Subcutaneous adipose tissue (tissue), 4 donors: ENCODE measurements around the gene NAA25. TPM values are rescaled to one million over a fixed set of nuclear protein-coding genes. Genes with fewer than 3 reads are reported as not detected.

Source experiments
- total RNA-seq, 4 donors: library from RNA; depleted of rRNA; stranded (reverse); fragments of >200 nt; gene quantifications; one replicate each; pipeline ENCODE4 v1.1.0, GENCODE V29; 2016
- TF ChIP-seq, protein P1 (sequence below): fragments of 450-650 bp; IDR thresholded peaks from one replicate; pipeline ENCODE4 v1.5.1; 2016; ENCODE audit warnings: low read depth, mild to moderate bottlenecking, control low read depth, antibody characterized with exemption, moderate library complexity

Gene NAA25
- total RNA-seq, 4 donors from 2014 or later: 19.2 to 31.8 (median 26.4) TPM

DNA sequence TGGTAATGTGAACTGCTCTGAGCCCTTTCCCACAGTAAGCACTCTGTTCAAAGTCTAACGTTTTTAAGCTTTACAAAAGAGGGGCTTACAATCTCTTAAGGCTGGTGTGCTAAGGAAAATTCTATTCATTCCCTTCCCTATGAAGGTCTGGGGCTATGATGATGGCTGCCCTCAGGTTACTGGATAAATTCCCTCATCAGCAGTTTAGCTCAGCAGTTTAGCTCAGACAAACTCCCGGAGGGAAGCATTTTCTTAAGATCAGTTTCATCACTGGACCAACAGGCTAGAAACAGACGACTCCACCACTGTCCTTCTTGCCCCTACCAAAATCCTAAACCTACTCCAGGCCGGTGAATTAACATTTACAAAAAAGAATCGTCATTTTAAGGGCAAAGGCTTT, 76.3 kb downstream of the NAA25 start:
- TF ChIP-seq, protein P1, sequence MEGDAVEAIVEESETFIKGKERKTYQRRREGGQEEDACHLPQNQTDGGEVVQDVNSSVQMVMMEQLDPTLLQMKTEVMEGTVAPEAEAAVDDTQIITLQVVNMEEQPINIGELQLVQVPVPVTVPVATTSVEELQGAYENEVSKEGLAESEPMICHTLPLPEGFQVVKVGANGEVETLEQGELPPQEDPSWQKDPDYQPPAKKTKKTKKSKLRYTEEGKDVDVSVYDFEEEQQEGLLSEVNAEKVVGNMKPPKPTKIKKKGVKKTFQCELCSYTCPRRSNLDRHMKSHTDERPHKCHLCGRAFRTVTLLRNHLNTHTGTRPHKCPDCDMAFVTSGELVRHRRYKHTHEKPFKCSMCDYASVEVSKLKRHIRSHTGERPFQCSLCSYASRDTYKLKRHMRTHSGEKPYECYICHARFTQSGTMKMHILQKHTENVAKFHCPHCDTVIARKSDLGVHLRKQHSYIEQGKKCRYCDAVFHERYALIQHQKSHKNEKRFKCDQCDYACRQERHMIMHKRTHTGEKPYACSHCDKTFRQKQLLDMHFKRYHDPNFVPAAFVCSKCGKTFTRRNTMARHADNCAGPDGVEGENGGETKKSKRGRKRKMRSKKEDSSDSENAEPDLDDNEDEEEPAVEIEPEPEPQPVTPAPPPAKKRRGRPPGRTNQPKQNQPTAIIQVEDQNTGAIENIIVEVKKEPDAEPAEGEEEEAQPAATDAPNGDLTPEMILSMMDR: no peak

DNA sequence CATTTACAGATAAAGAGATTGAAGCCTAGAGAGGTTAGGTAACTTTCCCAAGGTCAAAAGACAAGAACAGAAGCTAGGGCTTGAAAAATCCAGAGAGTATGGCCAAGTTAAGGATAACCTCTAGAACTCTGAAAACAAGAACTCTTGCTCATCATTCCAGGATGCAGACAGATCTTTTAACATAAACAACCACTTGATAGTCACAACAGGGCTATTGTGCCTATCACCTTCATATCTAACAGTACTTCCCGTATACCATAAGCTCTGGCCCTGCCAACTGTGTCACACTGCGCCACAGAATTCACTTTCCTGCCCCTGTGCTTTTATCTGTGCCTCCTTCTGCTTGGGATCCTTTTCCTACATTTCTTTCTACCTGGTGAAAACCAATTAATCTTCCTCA, 77.1 kb downstream of the NAA25 start:
- TF ChIP-seq, protein P1: no peak

GRCh38 chr12:112029301-112029700, 79.3 kb downstream of the NAA25 start:
- TF ChIP-seq, protein P1: no peak

DNA sequence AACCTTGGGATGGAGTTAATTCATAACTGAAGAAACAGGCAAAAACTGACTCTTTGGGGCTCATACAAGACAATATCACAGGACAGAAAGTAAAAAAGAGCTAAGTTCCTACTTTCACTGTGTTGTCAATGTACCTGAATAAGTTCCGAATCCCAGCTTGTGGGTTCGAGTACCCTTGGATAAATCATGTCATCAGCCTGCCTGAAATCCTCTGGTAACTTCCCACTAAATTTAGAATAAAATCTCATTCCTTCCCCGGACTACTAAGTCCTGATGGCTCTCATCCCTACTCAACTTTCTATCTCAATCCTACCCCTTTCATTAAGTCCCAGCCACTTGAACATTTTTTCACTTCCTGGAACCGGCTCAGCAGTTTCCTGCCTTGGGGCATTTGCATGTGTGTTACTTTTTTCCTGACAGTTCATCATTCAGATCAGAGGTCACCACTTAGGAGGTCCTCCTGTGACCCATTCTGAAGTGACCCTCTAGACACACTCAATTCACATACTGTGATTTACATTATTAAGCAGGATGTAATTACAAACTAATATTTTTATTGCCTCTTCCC, 82.7 kb downstream of the NAA25 start:
- TF ChIP-seq, protein P1: no peak

DNA sequence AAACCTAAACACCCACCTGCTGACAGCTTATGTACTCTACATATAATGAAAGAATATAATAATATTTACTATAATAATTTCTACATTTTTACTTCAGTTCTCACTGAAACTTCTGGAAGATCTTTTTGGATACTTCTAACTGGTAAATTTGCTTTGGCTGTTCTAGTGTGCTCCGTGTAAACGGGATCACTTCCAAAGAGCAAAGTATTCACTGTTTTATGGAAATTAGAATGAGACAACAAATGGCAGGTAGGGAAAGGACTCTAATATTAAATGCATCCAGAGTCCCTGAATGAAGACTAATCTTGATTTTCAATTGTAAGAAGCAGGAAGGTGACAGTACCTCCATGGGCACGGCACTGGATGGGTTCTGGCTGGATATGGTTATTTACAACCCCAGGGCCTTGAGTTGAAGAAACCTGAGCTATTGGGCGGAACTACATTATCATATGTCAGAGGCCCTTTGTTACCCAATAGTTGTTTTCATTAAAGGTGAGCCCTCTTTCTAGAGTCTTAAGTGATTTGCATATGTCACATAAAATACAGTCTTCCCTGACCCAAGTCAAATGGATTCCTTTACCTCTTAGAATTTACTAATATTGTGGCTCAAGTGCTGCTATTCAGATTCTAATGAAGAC, 84.7 kb downstream of the NAA25 start:
- TF ChIP-seq, protein P1: no peak

DNA sequence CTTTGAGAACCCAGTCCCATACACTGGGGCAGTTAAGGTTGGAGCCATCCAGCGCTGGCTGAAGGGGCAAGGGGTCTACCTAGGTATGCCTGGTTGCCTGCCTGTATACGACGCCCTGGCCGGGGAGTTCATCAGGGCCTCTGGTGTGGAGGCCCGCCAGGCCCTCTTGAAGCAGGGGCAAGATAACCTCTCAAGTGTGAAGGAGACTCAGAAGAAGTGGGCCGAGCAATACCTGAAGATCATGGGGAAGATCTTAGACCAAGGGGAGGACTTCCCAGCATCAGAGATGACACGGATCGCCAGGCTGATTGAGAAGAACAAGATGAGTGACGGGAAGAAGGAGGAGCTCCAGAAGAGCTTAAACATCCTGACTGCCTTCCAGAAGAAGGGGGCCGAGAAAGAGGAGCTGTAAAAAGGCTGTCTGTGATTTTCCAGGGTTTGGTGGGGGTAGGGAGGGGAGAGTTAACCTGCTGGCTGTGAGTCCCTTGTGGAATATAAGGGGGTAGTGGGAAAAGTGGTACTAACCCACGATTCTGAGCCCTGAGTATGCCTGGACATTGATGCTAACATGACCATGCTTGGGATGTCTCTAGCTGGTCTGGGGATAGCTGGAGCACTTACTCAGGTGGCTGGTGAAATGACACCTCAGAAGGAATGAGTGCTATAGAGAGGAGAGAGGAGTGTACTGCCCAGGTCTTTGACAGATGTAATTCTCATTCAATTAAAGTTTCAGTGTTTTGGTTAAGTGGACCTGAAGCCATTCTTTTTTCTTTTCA, 86.2 kb downstream of the NAA25 start:
- TF ChIP-seq, protein P1: no peak

- TF ChIP-seq, protein P1: no peak
Measured at GRCh38 chr12:112020947-112021457, 87.6 kb downstream of the NAA25 start.
